Measurements from ENCODE around the gene INTS2. TPM values are rescaled to one million over a fixed set of nuclear protein-coding genes. Genes with fewer than 3 reads are reported as not detected.
"Not testable (repeated sequence)": the region's sequence is repeated elsewhere in the genome, so short reads cannot be mapped to it uniquely, and the experiment has no call there.

Gene INTS2
- total RNA-seq, 2 donors from 2014 or later = 7.6 to 8.2 TPM

DNA sequence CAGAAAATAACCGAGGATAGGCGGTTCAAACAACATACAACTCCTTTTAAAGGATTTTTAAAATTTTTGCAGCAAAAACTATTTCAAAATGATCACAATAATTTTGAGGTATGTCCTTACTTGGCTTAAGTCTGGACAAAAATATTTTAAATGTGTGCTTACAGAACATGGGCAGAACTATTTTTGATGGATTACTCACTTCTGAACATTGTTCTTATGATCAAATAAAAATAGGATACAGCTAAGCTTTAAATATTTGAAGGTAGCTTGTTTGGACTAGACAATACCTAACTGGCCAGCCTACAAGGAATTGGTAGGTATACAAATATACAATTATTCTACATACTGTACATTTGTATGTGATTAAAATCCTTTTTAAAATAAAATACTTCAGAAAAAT, 14.3 kb upstream of the INTS2 start:
- Histone ChIP-seq H3K4me1 (no peaks in the 10 kb centered on the region), H3K27ac (no peak overlapping the region), H3K9me3 (no peaks in the 10 kb centered on the region), H3K27me3 (no peaks in the 10 kb centered on the region), H3K4me3 (no peak overlapping the region), H3K36me3 (peaks cover 11% of the 10 kb centered on the region)
- TF ChIP-seq, protein P1, sequence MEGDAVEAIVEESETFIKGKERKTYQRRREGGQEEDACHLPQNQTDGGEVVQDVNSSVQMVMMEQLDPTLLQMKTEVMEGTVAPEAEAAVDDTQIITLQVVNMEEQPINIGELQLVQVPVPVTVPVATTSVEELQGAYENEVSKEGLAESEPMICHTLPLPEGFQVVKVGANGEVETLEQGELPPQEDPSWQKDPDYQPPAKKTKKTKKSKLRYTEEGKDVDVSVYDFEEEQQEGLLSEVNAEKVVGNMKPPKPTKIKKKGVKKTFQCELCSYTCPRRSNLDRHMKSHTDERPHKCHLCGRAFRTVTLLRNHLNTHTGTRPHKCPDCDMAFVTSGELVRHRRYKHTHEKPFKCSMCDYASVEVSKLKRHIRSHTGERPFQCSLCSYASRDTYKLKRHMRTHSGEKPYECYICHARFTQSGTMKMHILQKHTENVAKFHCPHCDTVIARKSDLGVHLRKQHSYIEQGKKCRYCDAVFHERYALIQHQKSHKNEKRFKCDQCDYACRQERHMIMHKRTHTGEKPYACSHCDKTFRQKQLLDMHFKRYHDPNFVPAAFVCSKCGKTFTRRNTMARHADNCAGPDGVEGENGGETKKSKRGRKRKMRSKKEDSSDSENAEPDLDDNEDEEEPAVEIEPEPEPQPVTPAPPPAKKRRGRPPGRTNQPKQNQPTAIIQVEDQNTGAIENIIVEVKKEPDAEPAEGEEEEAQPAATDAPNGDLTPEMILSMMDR (IDR thresholded peaks at IDR 0.05) = no peak
- no peak for DNase-seq (ENCODE audit: low spot score)

DNA sequence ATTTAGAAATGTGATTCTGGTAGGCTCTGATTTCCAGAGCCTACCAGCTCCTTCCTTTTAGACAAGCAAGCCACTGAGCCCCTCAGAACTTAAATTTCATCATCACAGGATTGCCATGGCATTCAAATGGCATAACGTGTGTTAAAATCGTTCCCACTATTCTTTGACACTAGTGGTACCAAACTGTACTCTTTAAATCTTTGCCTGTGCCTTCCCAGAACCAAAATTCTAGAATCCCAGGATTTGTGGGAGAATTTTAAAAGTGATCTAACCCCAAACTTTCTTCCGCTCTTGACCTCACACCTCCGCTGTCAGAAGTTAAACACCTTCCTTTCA, 287 bp upstream of the INTS2 start:
- Histone ChIP-seq H3K4me1 (peaks cover 0 to 11% of the 10 kb centered on the region in 2 donors), H3K4me3 (peak overlapping the region; percentile 62 to 65)
- DNase-seq (ENCODE audit: low spot score) = no peak

DNA sequence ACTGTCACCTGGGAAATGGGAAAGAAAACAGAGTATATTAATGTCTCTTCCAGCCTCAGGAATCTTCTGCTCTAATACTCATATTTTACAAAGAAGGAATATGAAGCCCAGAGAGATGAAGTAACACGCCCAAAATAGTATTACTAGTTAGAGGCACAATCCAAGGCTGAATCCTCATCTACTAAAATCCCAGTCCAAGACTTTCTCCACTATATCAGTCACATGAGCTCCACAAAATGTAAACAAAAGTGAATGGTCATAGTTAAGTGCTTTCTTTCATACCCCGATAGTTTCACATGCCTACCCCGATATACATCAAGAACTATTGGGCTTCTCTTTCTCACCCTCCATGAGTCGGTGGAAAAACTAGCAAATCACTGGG, 965 bp downstream of the INTS2 start:
- H3K27me3 ChIP-seq = no peaks in the 10 kb centered on the region
- H3K4me1 ChIP-seq = peaks cover 0 to 11% of the 10 kb centered on the region in 2 donors

More for the DNA sequence above, 287 bp upstream of the INTS2 start:
- TF ChIP-seq, protein P1 (IDR thresholded peaks at IDR 0.05) = no peak
- H3K36me3 ChIP-seq = peaks cover 18% of the 10 kb centered on the region
- peak overlapping the region; percentile 76 to 82 for H3K27ac ChIP-seq
- no peaks in the 10 kb centered on the region for H3K9me3 ChIP-seq
- no peaks in the 10 kb centered on the region for H3K27me3 ChIP-seq

DNA sequence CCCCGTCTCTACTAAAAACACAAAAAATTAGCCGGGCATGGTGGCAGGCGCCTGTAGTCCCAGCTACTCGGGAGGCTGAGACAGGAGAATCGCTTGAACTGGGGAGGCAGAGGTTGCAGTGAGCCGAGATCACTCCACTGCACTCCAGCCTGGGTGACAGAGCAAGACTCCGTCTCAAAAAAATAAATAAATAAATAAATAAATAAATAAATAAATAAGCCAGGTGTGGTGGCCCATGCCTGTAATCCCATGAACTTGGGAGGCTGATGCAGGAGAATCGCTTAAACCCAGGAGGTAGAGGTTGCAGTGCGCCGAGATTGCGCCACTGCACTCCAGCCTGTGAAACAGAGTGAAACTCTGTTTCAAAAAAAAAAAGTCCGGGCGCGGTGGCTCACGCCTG, 12.6 kb downstream of the INTS2 start:
- H3K27ac ChIP-seq; H3K27me3 ChIP-seq; H3K4me1 ChIP-seq; H3K4me3 ChIP-seq; DNase-seq (ENCODE audit: low spot score); H3K9me3 ChIP-seq: not testable (repeated sequence)
- peaks cover 33% of the 10 kb centered on the region for H3K36me3 ChIP-seq

More for the DNA sequence above, 965 bp downstream of the INTS2 start:
- Histone ChIP-seq H3K4me3 (peak overlapping the region; percentile 62 to 65), H3K27ac (peak overlapping the region; percentile 76 to 82), H3K36me3 (peaks cover 18% of the 10 kb centered on the region), H3K9me3 (no peaks in the 10 kb centered on the region)
- TF ChIP-seq, protein P1 (IDR thresholded peaks at IDR 0.05) = no peak
- DNase-seq (ENCODE audit: low spot score) = no peak

DNA sequence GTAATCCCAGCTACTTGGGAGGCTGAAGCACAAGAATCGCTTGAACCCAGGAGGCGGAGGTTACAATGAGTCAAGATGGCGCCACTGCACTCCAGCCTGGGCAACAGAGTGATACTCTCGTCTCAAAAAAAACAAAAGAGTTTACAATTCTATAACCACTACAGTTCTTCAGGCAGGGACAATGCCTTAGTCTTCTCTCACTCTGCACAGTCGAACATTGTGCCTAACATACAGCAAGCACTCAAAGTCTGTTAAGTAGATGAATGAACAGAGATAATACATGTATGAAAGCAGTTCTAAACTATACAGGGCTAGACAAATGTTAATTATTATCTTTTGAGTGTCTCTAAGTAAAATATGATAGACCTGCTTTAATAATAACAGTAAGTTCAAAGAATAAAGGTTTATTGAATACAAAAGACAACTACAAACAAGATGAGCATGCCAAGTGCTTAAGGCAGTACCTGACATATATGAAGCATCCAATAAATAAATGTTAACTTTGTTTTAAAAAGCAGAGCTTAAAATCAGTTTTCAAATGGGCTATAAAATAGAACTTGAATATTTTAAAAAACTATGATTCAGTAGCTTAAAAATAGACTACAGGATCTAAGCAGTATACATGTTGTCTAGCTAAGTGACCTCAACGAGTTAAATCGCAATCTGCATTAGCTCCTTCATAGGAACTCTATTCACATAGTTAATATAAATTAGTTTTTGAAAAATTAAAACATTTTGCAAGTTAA, 19.3 kb downstream of the INTS2 start:
- Histone ChIP-seq H3K4me1 (no peaks in the 10 kb centered on the region), H3K27ac (no peak overlapping the region), H3K27me3 (no peaks in the 10 kb centered on the region), H3K9me3 (no peaks in the 10 kb centered on the region), H3K4me3 (no peak overlapping the region), H3K36me3 (peaks cover 42% of the 10 kb centered on the region)
- no peak for DNase-seq (ENCODE audit: low spot score)
- TF ChIP-seq, protein P1 (IDR thresholded peaks at IDR 0.05) = no peak

DNA sequence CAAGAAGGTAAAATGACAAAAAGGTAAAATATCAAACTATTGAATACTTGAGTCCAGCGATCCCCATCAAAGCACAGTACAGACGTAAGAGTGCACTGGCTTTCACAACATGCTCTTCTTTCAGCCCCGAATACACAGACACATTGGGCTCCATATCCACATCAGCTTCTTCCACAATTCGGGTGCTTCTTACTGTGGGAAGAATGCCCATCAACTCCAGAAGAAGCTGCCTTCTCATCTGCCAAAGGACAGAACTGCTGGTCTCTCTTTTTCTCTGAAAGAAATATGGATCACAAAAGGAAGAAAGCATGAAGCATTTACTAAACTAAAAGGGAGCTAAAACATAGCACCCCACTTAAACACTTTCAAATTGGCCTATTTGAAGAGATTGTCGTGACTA, 20.4 kb downstream of the INTS2 start:
- Histone ChIP-seq H3K27me3 (no peaks in the 10 kb centered on the region), H3K4me1 (no peaks in the 10 kb centered on the region), H3K9me3 (no peaks in the 10 kb centered on the region), H3K4me3 (no peak overlapping the region), H3K27ac (no peak overlapping the region), H3K36me3 (peaks cover 45% of the 10 kb centered on the region)
- no peak for DNase-seq (ENCODE audit: low spot score)
- TF ChIP-seq, protein P1 (IDR thresholded peaks at IDR 0.05) = no peak

Data from right atrium auricular region (tissue), 2 donors.